Measurements from ENCODE around the gene MTHFR.

The MTHFR gene

DNA sequence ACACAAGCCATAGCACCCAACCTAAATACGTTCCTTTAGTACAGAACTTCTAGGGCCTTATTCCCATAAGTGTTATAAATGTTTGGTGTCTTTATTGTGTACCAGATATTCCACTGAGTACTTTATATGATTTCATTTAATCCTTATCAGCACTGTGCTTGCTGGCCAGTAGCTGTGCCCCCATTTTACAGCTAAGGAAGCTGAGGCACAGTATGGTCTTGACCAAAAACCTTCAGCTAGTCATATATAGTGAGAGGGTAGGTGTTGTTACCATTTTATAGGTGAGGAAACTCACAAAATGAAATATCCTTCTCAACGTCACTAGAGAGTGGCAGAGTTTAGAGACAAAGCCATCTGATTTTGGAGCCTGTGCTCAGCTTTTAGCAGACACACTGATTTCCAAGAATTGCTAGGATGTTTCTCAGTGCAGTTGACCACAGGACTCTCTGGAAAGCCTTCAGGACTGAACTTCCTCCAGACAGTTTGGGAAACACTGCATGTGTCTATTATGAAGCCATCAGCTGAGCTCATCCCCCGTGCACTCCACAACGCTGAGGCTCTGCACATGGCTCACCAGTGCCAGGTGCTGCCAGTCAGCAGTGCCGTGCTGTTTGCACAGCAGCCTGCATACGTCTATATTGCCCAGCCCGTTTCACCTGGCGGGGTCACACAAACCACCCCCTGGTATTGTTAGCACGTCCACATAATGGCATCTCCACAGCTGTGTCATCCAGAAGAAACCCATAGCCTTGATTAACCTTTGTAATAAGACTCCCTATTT, 26.4 kb upstream of the MTHFR start:
- TF ChIP-seq POLR2AphosphoS5 (IDR thresholded peaks at IDR 0.05; ENCODE audit: low read depth, low read length) (no peak), TAF1 (IDR thresholded peaks at IDR 0.05; ENCODE audit: borderline replicate concordance, insufficient read depth, low read length) (no peak), FOXP2 (optimal IDR thresholded peaks at IDR 0.05; ENCODE audit: borderline replicate concordance, extremely low read depth, extremely low read length, insufficient read depth) (no peak), SIN3A (IDR thresholded peaks at IDR 0.05; ENCODE audit: borderline replicate concordance, insufficient read depth, low read length) (no peak)
- TF ChIP-seq, protein P1, sequence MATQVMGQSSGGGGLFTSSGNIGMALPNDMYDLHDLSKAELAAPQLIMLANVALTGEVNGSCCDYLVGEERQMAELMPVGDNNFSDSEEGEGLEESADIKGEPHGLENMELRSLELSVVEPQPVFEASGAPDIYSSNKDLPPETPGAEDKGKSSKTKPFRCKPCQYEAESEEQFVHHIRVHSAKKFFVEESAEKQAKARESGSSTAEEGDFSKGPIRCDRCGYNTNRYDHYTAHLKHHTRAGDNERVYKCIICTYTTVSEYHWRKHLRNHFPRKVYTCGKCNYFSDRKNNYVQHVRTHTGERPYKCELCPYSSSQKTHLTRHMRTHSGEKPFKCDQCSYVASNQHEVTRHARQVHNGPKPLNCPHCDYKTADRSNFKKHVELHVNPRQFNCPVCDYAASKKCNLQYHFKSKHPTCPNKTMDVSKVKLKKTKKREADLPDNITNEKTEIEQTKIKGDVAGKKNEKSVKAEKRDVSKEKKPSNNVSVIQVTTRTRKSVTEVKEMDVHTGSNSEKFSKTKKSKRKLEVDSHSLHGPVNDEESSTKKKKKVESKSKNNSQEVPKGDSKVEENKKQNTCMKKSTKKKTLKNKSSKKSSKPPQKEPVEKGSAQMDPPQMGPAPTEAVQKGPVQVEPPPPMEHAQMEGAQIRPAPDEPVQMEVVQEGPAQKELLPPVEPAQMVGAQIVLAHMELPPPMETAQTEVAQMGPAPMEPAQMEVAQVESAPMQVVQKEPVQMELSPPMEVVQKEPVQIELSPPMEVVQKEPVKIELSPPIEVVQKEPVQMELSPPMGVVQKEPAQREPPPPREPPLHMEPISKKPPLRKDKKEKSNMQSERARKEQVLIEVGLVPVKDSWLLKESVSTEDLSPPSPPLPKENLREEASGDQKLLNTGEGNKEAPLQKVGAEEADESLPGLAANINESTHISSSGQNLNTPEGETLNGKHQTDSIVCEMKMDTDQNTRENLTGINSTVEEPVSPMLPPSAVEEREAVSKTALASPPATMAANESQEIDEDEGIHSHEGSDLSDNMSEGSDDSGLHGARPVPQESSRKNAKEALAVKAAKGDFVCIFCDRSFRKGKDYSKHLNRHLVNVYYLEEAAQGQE (IDR thresholded peaks at IDR 0.05; ENCODE audit: insufficient read depth in 1 of 2, low read depth in 2 of 2, low read length in 2 of 2): no peak

DNA sequence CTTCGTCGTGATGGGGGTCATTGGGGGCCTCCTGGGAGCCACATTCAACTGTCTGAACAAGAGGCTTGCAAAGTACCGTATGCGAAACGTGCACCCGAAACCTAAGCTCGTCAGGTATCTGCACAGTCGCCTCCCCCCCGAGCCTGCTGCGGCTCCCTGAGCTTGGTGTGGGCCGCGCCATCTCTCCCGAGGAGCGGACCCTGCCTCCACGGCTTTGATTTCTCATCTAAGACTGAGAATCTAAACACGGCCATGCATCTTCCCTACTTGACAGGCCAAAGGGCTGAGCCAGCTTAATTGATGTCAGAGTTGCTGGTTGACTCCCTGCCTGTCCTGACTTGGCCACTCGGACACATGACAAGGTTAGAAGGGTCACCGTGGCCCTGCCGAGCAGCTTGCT, 22.7 kb upstream of the MTHFR start:
- no peak for TF ChIP-seq POLR2AphosphoS5 (IDR thresholded peaks at IDR 0.05; ENCODE audit: low read depth, low read length)
- no peak for TF ChIP-seq TAF1 (IDR thresholded peaks at IDR 0.05; ENCODE audit: borderline replicate concordance, insufficient read depth, low read length)
- TF ChIP-seq, protein P1 (IDR thresholded peaks at IDR 0.05; ENCODE audit: insufficient read depth in 1 of 2, low read depth in 2 of 2, low read length in 2 of 2): no peak
- no peak for TF ChIP-seq FOXP2 (optimal IDR thresholded peaks at IDR 0.05; ENCODE audit: borderline replicate concordance, extremely low read depth, extremely low read length, insufficient read depth)
- no peak for TF ChIP-seq SIN3A (IDR thresholded peaks at IDR 0.05; ENCODE audit: borderline replicate concordance, insufficient read depth, low read length)

DNA sequence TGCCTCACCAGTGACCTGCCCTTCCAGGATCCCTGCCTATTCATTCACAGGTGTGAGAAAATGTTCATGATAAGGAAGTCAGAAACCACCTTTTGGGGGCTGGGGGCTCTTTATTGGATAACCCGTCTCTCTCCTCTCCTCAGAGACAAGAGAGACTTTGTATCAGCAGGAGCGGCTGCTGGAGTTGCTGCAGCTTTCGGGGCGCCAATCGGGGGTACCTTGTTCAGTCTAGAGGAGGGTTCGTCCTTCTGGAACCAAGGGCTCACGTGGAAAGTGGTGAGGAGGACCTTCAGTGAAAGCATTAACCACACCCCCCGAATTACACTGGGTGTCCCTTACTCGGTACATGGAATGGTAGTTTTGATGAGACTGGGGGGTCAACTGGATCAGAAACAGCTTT, 21.2 kb upstream of the MTHFR start:
- TF ChIP-seq TAF1 (IDR thresholded peaks at IDR 0.05; ENCODE audit: borderline replicate concordance, insufficient read depth, low read length): no peak
- TF ChIP-seq POLR2AphosphoS5 (IDR thresholded peaks at IDR 0.05; ENCODE audit: low read depth, low read length): no peak
- no peak for TF ChIP-seq FOXP2 (optimal IDR thresholded peaks at IDR 0.05; ENCODE audit: borderline replicate concordance, extremely low read depth, extremely low read length, insufficient read depth)
- TF ChIP-seq, protein P1 (IDR thresholded peaks at IDR 0.05; ENCODE audit: insufficient read depth in 1 of 2, low read depth in 2 of 2, low read length in 2 of 2): no peak

DNA sequence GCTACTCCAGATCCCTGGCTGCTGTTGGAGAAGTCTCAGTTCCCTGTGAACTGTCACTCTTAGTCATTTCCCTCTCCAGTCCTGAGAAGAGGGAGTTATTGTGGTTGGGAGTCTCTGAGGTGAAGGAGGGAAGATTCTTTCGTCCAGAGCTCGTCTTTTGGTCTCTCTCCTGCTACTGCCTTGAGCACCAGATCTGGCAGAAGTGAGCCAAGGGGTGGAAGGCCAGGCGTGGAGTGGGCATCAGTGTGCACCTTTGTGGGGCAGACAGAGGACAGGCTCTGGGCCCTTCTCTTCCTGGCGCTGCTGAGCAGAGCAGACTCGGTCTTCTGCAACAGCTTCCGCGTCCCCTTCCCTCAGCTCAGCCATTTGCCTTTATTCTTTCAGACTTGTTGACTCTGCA, 19.4 kb upstream of the MTHFR start:
- TF ChIP-seq TAF1 (IDR thresholded peaks at IDR 0.05; ENCODE audit: borderline replicate concordance, insufficient read depth, low read length) (no peak), FOXP2 (optimal IDR thresholded peaks at IDR 0.05; ENCODE audit: borderline replicate concordance, extremely low read depth, extremely low read length, insufficient read depth) (no peak), POLR2AphosphoS5 (IDR thresholded peaks at IDR 0.05; ENCODE audit: low read depth, low read length) (no peak), SIN3A (IDR thresholded peaks at IDR 0.05; ENCODE audit: borderline replicate concordance, insufficient read depth, low read length) (no peak)
- TF ChIP-seq, protein P1 (IDR thresholded peaks at IDR 0.05; ENCODE audit: insufficient read depth in 1 of 2, low read depth in 2 of 2, low read length in 2 of 2): no peak

Data from PFSK-1 (cell line).